ENCODE results near the gene MAP2K3.

The MAP2K3 gene

DNA sequence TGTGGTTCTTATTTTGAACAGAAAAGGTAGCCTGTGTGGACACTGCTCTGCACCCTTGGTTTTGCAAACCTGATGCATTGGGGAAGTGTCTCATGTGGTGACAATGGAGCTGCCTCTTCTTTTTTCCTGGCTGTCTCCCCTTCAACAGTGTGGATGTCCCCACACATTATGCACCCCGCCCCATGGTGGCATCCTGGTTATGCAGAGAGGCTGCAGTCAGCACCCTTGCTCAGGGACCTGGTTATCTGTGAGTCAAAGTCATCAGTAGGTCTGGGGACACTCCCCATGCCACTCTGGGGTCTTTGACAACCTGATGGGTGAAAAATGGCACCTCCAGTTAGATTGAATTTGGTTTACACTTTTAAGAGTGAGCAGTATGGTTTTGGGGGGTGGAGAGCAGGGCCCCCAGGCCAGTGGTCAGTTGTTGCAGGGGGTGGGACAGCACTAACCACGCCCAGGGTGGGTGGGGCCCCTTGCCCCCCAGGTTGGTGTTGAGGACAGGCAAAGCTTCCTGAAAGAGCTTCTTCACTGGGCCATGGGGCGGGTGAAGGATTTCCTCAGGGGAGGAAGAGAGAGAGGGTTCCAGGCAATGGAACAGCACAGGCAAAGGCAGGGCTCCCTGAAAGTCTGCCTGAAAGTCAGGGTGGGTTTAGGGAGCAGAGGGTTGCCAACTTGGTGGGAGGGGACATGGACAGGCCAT, 67.0 kb downstream of the MAP2K3 start:
- no peak for DNase-seq (ENCODE audit: low read depth in 2 of 2)

DNA sequence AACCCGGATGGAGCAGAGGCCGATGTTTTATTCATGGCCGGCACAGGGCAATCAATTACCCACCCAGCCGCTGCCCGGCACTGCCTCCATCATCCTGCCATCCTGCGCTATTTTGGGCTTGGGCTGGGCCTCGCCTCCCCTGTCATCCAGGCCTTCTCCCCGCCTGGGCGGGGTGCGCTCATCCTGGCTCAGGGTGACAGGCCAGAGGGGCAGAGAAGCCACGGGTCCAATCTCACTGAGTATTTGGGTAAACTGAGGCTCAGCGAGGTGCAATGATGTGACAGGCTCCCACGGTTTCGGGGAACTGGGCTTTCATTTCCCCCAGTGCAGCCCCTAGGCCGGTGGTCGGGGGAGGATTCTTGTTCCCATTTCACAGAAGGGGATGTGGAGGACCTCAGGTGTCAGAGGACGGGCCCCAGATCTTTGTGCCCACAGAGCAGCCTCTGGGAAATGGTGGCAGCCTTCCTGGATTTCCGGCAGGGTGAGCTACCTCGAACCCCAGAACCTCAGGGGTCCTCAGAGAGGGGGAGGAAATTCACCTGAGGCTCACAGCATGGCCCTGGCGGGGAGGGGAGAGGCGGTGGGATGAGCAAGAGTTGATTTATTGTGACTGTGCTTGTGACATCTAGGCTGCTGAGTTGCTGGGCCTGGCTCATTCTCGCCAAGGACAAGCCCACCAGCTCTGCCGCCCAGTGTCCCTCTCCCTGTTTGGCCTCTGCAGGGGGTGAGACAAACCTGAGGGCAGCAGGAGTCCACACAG, 67.9 kb downstream of the MAP2K3 start:
- no peak for DNase-seq (ENCODE audit: low read depth in 2 of 2)

DNA sequence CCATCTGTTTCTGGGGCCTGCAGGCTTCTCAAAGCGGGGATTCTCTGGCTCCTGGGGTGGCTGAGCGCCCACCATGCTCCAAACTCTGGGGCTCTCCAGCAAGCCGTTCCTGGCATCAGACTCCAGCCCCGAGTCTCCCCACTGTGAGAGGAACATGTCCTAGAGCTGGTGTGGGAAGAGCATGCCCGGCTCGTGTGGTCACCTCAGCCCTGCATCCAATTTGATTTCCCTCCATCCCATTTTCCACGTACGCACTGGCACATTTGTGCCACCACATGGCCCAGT, 68.4 kb downstream of the MAP2K3 start:
- no peak for DNase-seq (ENCODE audit: low read depth in 2 of 2)

DNA sequence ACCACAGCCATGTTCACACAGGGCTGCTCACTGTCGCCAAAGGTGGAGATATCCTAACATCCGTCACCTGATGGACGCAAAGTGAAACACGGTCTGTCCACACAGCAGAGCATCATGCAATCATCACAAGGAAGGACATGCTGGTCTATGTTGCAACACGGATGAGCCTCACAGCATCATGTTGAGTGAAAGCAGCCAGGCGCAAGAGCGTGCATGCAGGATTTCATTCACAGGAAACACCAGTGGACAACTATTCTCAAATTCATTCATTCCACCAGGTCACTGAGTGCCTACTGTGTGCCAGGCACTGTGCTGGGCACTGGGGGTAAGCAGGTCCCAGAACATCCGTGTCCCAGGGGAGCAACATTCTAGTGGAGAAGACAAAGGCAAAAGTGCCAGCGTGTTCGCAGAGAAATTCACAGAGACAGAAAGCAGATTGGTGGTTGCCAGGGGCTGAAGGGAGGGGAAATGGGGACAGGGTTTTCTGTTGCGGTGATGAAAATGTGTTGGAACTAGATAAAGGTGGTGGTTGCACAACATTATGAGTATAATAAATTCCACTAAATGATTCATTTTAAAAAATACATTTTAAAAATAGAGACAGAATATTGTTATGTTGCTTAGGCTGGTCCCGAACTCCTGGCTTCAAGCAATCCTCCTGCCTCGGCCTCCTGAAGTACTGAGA, 69.0 kb downstream of the MAP2K3 start:
- no peak for DNase-seq (ENCODE audit: low read depth in 2 of 2)

DNA sequence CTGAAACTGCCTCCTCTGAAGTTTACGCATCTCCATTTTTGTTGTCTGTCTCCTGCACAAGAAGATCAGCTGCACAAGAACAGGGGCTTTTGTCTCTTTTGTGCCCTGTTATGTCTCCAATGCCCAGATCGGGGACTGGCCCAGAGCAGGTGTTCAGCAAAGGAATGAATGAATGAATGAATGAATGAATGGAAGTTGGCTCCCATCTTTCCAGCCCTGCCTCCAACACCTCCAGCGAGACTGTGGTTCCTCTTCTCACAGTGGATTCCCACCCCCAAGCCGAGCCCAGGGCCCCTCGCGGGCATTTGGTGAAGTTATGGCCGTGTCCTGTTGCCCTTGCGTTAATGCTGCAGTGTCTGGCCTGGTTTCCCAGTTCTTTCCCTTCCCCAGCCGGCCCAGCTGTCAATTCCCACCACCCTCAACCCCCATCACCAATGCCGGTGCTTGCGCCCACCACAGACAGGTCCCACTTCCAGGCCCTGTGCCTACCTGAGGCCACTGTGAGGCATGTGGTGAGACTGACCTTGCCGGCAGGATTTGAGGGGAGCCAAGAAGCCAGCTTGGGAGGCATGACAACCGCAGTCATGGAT, 70.4 kb downstream of the MAP2K3 start:
- no peak for DNase-seq (ENCODE audit: low read depth in 2 of 2)

DNA sequence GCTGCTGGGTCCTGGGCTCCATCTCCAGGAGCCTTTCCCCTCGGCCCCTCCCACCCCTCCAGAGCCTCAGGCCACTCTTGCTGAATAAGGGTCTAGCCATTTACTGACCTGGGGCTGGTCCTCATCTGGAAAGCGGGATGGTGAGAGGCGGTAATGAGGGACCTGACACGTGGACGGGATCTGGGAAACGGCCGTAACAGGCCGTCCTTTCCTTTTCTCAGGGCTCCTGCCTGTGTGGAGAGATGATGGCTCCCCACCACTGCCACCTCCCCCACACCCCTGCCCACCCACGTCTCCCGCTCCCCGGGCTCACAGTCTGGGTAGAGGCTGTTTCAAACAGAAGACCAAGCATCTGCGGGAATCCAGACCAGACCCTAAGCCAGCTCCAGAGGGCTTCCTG, 71.1 kb downstream of the MAP2K3 start:
- no peak for DNase-seq (ENCODE audit: low read depth in 2 of 2)

DNA sequence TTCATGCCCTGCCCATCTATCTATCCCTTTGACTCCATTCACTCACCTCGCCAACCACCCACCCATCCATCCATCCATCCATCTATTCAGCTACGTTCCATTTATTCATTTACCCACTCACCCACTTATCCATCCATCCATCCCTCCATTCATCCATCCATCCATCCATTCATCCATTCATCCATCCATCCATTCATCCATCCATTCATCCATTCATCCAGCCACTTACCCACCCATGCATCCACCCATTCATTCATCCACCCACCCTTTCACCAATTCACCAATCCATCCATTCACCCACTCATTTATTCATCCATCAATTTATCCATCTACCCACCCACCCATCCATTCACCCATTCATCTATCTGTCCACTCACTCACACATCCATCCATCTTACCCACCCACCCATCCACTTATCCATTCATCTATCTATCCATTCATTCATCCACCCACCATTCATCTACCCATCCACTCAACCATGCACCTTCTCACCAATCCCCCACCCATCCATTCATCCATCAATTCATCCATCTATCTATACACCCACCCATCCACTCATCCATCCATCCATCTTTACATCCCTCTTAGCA, 72.1 kb downstream of the MAP2K3 start:
- no peak for DNase-seq (ENCODE audit: low read depth in 2 of 2)

DNA sequence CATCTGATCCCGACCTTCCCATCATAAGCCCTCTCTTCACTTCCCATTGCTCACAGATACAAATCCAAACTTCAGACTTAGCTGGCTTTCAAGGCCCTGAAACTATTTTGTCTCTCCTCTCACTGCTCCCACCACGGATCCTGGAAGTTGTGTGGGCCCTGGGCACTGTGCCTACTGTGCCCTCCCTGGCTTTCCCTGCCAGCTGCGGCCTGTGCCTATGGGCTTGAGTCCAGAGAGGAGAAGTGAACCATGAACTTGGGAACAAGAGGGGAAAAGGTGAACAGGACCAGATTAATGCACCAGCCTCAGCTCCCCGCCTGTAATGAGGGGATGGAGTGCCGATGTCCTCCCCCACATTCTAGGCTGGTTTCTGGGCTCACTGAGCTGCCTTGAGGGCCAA, 72.8 kb downstream of the MAP2K3 start:
- no peak for DNase-seq (ENCODE audit: low read depth in 2 of 2)

DNA sequence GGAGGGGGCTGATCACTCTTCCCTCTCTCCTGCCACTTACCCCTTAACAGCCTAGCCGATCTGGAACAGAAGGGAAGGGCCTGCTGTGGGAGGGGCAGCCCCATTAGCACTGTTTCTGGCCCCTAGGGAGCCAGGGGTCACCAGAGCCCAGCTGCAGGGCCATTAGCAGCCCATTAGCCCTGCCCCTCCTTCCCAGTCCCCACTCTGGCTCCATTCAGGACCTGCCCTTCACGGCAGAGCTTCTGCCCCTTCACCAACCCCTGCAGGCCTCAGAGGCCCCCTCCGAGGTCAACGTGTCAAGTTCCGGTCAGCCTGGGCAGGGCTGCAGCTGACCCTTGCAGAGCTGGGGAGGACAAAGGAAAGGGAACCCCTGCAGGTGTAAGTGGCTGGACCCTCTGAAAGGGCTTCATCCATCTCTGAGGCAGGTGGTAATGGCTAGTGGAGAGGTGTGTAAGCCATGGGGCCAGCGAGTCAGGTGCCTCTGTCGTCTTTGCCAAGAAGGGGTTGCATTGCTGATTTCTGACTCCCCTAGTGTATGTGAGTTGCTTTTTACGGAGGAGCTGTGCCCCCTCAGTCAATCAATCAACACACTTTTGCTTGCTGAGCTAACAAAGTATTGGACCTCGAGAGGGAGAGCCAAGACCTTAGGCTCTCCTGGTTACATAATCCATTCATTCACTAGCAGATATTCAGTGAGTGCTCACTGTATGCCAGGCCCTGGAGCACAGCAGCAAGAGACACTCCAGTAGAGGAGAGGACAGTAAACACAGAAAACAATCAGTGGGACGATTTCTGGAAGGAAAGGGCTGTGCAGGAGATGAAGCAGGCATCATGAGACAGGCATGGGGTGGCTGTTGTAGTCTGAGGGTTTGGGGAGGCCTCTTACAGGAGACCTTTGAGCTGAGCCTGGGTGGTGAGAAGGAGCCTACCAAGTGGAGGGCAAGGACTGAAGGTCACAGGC, 73.5 kb downstream of the MAP2K3 start:
- DNase-seq (ENCODE audit: low read depth in 2 of 2) = no peak

DNA sequence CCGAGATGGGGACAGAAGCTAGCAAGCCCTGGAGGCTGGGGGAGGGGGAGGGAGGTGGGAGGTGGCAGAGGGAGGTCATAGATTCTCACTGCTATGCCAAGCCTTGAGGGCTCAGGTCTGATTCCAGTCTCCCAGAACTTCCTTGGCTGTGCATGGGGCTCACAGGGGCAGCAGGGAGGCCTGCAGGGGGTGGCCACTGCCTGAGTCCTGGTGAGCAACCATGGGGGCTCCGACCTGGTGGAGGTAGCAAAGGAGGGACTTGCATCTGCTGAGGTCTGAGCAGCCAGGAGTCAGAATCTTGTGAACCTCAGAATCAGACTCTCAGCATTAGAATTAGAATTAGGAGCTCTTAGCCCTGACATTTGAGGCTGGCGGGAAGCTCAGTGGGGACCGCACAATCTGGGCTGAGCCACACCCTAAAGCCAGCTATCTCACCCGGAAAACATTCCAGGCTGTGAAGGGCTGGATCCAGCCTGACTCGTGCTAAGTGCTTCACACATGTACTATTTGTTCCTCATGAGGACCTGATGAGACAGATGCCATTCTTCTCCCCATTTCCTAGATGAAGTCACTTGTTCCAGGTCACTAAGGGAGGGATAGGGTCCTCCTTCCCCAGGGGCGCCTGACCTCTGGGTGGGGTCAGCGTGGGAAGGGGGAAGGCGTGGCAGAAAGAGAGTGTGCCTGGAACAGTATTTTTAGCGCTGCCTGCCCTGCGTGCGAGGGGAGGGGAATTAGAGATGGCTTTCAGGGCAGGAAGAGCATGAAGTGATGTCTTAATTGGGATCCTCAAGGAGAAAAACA, 74.4 kb downstream of the MAP2K3 start:
- no peak for DNase-seq (ENCODE audit: low read depth in 2 of 2)

DNA sequence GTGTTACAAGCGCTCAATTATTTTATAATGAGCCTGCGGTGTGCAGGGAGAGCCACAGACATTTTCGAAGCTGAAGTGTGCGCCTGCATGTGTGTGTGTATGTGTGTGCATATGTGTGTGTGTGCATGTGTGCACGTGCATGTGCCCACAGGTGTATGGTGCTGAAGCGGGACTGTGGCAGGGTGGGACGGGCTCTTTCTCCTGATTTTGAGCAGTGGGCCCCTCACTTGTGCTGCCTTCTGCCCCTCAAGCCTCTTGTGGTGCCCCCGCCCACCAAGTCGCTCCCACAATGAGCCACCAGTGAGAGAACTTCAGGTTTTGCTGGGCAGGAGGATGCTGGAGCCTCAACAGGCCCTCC, 75.0 kb downstream of the MAP2K3 start:
- no peak for DNase-seq (ENCODE audit: low read depth in 2 of 2)

DNA sequence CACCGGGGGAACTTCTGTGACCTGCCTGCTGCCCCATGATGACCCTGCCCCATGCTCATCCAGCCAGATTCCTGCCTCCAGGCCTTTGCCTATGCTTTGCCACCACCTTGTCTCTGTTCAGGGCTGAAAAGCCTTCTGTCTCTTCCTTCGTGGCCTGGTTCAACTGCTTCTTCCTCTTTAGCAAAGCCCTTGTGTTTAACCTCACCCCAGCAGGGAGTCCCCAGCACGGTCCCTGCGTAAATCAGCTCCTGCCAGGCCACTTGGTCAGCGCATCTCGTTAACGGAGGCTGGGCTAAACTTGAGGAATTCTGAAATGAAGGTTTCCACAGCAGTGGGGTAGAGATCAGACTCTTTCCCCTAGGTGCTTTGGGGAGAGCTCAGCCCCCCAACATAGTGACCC, 75.5 kb downstream of the MAP2K3 start:
- DNase-seq (ENCODE audit: low read depth in 2 of 2) = no peak

DNA sequence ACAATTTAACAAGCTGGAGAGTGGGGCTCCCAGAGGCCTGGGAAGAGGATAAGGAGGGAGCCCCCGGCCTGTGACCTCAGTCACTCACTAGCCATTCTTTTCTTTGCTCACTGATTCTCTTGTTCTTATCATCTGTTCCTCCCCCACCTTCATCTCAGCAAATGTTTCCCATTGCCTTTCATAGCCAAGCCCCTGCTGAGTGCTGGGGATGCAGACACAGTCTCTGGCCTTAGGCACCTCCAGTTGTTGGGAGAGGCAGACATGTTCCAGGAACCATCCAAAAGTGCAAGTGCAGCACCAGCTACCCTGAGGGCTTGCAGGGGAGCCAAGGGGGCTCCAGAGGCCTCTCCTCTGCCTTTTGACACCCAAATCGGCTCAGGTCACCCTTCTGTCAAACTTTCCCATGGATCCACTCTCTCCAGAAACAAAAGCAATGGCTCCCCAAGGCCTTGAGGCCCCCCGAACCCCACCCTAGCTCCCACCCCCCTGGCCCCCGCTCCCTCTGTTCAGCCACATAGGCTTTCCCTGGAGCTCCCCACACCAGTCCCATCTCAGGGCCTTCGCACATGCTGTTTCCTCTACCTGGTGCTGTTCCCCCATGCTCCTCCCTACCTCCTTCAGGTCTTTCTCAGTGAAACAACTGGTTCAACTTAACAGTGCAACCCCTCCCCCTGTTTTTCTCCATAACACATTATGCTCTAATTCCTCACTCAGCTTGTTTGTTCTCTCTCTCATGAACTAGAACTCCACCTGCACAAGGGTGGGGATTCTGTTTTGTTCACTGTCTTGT, 76.7 kb downstream of the MAP2K3 start:
- DNase-seq (ENCODE audit: low read depth in 2 of 2) = no peak

DNA sequence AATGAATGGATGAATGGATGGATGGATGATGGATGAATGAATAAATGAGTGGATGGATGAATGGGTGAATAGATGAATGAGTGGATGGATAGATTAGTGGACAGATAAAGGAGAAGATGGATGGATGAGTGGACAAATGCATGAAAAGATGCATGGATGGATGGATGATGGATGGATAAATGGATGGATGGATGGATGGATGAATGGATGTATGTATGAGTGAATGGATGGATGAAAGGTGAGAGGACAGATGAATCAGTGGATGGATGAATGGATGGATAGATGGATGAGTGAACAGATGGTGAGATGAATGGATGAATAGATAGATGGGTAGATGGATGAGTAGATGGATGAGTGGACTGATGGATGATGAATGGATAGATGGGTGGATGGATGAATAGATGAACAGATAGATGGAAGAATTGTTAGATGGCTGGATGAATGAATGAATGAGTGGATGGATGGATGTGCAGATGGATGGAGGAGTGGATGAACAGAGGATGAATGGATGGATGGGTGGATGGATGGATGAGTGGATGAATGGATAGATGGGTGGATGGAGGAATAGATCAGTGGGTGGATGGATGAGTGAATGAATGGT, 77.9 kb downstream of the MAP2K3 start:
- no peak for DNase-seq (ENCODE audit: low read depth in 2 of 2)

DNA sequence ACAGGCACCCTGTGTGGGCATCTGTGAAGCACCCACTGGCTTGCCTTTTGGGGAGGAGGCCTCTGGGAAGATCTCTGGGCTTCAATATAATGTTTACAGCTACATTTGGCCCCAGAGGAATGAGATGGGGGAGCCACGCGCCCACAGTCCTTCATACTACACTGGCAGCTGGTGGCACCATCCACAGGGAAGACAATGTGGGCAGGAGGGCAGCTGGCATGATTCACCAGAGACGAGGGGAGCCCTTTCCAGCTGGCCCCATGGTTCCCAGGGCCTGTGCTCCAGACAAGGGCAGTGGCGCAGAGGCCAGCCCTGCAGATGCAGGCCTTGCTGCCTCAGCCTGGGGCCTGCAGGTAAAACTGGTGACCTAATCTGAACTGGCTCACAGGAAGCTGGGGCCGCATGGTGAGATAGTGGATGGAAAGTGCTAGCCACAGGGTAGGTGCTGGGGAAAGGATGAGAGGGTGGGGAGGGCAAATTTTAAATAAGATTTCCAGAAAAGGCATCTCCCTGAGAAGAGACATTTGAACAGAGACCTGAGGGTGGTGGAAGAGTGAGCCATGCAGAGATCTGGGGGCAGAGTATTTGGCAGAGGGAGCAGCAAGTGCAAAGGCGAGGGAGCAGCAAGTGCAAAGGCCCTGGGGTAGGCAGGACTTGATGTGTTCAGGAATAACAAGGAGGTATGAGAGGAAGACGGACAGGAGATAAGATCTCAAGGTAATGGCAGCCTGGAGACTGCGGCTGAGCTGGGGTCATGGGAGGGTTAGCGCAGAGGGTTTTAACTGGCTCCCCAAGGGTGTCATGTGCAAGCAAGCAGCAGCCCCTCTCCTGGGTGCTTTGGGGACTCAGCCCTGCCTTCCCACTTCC, 79.5 kb downstream of the MAP2K3 start:
- DNase-seq (ENCODE audit: low read depth in 2 of 2) = no peak

Measured in activated CD8-positive, alpha-beta memory T cell treated with anti-CD3 and anti-CD28 coated beads for 4 hours (primary cell).